GM18526 (cell line): ENCODE measurements around the gene MAML3.

Experiments
- POLR2A ChIP-seq: IDR thresholded peaks from 3 replicates; pipeline ENCODE4 v1.6.1; 2011; ENCODE audit not compliant: insufficient read length; ENCODE audit errors: extremely low read depth

MAML3 gene

DNA sequence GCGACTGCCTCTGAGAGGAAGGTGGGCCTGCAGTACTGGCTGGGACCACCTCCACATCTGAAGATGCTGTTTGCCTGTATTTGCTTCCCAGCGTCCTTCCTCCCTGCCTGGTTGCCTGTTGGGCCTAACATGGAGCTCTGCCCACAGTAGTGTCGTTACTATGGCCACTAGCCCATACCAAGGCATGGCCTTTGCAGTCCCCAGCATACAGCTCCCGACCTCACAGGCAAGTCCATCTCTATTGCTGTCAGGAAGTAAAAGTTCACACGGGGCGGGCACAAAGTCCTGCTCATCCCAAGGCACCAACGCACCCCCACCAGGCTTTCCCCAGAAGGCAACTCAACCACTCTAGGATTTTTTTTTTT lies 71.6 kb downstream of the MAML3 start:
- no peak for TF ChIP-seq POLR2A

DNA sequence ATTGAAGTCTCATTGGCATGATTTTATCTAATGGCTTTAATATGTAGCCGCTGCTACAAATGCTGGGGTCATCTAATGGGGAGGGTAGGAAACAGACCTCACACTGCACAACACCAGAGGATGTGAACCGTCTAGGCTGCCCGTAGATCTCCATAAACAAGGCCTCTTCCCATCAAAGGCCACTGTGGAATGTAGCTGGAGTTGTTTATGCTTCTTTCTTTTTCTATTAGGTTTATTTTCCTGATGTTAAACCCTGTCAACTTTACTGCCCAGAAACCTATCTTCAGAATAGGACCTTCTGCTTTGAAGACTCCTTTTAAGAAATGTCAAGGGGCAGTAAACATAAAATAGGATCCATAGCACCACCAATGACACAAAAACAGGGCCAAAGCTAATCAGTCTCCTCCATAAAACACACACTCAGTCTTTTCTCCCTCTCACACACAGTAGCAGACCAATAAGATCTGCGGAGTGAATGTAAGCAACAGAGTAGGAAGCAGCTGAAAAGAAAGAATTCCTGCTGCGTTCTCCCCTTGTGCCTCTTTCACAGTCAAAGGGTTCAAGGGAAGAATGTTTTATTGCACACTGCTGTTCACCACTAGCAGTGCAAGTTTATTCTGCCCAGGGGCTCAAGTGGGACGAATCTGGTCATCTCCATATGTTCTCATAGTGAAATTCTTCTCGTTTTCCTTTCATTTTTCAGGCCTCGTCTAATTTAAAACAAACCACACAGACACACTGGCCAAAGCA lies 72.2 kb downstream of the MAML3 start:
- TF ChIP-seq POLR2A: no peak

DNA sequence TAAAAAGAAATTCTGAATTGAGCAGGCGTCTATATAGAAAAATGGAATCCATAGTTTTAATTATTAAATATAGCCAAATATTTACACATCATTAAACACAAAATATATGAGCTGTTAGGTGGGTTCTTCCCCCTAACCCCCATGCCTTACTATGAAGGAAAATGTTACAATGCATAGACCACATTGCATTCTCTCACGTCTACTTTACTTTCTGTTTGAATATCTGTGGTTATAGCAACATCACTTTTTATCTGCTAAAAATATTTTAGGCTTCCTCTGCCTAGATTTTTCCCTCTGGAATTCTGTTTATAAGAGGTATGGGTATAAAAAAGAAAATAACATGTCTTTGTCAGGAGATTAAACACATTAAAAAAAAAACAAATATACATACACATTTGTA lies 73.1 kb downstream of the MAML3 start:
- no peak for TF ChIP-seq POLR2A

DNA sequence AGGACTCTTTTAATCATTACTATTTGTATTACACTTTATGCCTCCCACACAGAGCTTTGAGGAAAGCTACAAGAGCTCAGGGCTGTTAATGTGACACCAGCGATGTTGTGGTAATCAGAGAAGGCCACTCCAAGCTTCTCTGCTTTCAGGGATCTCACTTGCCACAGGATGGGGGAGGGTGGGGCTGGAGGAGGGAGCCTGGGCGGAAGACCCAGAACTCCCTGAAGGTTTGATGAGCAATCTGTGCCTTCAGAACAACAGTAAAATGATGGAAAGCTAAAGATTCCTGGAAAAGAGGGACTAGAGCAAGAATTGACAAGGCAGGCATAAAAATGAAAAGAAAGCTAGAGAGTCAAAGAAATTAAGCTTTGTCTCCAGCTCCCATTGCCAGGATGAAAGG lies 75.6 kb downstream of the MAML3 start:
- TF ChIP-seq POLR2A: no peak

DNA sequence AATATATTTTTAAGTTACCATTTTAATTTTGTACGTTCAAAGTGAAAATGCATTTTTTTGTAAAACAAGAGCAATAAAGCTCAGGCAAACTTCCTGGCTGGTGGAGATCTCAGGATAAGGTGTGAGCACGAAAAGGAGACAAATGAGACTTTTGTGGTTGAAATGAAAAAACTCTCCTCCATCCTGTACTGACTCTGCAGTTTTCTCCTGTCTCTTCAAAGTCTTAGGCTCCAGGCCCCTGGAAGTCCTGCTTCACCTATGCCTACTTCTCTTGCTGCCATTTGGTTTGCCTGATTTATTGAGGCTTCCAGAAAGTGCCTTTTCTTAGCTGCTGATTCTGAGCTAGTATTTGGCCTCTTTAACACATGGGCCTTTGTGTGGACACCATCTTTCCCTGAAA lies 77.7 kb downstream of the MAML3 start:
- no peak for TF ChIP-seq POLR2A

DNA sequence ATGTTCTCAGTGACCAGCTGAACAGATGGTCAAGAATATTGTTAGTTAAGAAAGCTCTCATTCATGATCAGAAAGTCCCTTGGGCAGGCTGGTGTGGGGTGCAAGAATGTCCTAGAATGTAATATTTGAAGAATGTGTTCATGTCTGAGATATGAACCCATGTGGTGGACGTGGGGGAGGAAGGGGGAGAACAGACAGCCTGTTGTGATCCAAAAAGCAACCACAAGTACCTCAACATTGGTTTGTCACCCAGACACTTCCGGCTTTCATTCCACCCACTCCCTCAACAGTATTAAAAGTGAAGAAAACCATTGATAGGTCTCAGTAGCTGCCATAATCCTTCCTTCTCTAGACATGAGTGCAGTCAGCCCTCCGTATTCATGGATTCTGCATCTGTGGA lies 82.2 kb downstream of the MAML3 start:
- no peak for TF ChIP-seq POLR2A

DNA sequence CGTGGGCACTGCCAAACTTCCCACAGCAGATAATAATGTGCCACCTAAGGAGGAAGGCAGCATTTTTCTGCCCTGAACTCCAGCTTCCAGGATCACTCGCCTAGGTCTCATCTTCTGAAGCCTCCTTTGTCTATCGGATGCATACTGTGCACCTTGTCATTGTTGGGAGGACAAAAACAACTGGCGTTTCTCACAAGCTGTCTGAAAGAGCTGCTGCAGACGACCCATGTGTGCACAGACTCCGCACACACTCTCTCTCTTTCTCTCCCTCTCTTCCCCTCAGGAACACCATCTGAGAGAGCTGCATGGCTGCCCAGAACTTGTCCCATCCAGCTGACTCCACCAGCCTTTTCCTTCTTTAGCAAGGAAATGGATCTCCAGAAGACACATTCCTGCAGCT lies 83.0 kb downstream of the MAML3 start:
- no peak for TF ChIP-seq POLR2A

DNA sequence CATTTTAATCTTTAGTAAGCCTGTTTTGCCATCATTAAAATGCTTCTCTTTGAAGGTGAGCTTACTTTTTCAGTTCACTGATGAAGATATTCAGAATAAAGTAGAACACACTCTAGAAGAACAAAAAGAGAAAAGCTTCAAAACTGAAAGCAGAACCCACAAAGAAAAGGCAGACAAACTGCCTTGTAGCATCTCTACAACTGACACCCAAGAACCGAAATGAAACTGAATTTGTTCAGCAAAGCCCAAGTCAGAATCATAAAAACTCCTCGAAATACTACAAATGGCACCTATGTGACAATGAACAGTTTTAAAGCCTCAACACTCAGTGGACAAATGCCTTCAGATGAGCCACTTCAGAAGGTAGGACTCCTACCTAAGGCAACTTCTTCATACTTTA lies 83.6 kb downstream of the MAML3 start:
- no peak for TF ChIP-seq POLR2A

DNA sequence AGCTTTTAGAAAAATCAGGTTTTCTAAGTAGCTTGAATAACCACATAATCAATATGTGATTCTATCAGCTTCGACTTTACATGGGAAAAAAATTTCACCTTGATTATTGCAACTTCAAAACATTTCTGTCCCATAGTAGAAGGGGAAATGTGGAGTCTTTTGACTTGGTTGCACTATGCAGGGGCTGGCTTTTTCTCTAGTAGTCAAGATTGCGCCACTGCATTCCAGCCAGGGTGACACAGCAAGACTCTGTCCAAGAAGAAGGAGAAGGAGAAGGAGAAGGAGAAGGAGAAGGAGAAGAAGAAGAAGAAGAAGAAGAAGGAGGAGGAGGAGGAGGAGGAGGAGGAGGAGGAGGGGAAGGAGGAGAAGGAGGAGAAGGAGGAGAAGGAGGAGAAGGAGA lies 84.9 kb downstream of the MAML3 start:
- no peak for TF ChIP-seq POLR2A

DNA sequence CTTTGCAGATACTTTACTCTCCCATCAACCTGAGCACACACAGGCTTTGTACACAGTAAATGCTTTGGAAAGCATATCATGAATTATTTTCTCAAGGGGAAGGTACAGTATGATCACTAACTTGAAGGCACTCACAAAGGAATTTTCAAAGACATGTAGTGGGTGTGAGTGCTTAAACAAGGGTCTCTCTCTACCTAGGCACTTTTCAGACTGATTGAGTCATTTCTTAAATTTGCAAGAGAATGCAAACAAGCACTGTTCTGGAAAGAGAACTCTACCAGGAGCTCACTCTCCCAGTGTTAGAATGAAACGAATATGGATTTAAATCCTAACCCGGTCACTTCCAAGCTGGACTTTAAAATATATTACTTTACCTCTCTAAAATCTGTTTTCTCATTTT lies 85.7 kb downstream of the MAML3 start:
- TF ChIP-seq POLR2A: no peak

DNA sequence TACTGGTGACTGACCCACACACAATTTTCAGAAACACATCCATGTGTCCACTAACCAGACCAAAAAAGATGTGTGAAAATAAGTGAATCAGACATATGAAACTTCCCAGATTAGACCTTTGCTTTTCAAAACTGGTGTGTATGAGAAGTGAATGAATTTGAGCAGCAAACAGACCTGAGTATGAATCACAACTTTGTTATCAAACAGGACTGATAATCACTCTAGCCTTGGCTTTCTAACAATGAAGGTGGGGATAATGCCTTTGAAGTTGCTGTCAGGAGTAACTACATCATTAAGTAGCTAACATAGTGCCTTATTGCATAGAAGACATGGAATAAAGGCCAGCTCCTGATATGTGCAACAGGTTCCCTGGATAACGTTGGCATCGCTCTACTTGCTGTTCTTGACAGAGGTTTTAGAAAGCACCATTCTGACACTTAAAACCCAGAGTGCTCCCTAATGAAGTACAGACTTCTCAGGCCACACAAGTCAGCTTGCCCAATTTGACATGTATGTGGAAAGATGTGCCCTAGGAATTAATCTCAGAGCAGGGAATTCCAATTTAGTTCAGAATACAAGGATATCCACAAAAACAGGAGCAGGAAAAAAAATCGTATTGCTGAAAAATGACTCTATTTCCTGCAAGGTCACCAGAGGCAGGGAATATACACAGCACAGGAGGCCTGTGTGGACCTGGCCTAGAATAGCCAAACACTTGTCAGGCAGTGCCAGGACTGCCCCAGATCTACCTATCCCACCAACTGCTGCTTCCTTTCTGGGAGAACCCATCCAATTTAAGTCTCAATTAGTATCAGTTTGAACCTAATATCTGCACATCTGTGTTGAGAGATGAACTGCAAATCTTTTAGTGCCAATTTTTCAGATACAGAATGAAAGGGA lies 87.7 kb downstream of the MAML3 start:
- TF ChIP-seq POLR2A: no peak

DNA sequence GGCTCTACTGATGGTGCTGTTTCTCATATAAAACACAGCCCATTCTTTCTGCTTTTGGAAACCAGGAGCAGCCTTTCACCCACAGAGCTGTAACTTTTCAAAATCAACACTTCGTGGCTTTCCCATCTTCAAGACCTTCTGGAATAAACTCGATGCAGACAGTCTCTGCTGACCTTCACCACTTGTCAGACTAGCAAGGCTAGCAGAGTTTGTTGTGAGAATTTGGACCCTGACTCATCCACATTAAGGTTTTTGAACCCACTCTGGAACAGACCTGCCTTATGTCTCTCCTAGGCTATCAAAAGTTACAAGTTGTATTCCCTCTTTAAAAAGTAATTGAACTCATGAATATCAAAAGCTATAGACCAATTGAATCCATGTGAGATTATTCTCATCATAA lies 88.6 kb downstream of the MAML3 start:
- TF ChIP-seq POLR2A: no peak

DNA sequence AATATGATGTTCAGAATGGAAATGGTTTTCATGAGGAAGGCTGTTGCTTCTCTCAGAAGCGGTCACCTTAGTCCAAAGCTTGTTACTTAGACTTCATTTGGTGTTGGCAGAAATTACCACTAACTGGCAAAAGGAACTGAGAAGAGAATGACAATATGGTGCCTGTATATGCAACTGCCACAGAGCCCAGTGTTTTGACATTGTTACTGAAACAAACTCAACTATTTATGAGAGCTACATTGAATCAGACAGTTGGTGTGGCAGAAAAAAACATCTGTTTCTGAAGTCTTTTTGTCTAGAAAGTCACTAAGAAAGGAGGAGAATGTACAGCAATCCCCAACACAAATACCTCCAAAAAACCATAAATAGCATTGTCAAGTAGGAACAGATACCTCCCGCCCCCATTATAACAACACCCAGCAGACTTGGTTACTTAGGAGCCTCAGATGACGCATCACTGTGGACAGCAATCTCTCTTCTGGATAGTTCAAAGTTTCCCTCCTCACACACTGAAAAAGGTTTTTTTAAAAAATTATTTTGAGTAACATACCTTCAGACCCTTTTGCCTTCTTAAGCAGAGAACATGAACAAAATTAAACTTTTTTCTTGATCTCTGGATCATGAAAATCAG lies 92.2 kb downstream of the MAML3 start:
- no peak for TF ChIP-seq POLR2A

DNA sequence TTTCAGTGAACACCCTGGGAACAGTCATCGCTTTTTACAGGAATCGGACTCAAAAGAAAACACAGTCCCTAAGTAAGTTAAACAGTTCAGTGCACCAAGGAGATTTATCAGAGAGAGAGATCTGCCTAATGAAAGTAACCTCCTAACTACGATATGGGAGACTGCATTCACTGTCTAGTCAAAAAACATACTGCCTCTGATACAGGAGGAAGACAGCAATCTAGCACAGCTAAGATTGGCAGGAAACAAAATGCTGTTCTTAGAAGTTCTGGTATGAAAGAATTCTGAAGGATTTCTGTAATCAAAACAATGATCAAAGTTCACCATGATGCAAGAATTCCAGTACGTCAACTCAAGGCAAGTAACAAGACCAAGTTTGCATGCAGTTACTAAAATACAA lies 92.8 kb downstream of the MAML3 start:
- TF ChIP-seq POLR2A: no peak

DNA sequence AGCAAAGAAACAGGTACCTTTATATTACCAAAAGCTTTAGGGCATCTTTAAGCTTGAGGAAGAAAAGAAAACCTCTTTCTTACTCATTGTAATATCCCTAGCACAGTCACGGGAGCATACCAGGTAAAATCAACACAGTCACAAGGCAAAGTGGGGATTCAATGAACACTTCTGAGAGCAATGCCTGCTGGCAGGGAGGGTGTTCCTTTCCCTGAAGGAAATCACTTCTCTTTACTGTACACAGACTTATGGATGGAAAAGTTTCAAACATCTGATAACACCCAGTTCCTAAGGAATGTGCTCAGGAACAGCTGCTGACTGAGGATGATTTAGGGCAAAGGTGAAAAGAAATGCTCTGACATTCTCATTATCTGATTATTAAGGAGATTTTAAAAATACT lies 94.8 kb downstream of the MAML3 start:
- TF ChIP-seq POLR2A: no peak

DNA sequence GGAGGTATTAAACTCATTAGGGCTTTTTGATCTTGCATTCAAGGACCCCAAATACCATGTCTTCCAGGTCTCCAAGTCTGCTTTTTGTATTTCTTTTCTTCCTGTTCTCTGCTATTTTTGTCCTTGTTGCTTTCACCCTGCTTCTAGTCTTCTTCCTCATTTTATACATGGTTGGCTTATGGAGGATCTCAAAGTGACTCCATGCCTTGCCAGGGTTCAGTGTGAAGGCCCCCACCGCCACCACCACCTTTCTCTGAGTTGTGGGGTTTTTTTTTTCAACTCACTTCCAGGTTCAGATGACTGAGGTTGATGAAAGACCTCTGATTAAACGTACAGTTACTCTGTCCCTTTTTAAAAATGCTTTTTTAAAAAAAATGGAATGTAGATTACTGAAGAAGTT lies 96.3 kb downstream of the MAML3 start:
- no peak for TF ChIP-seq POLR2A

DNA sequence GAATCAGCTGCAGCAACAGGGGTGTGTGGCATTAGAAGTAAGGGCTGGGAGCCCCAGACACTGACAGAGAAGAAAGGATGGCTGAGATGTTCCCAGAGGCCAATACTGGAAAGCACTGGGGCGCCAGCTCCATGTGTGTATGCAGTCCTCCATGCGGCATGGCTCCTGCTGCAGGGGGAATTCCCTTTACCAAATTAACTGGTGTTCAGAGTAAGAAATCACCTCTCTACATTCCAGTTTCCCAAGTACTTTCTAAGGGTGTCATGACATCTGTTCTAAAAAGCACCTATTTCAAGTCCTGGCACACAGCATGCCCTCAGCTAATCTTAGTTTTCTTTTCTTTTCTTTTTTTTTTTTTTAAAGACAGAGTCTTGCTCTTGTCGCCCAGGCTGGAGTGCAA lies 98.0 kb downstream of the MAML3 start:
- TF ChIP-seq POLR2A: no peak

DNA sequence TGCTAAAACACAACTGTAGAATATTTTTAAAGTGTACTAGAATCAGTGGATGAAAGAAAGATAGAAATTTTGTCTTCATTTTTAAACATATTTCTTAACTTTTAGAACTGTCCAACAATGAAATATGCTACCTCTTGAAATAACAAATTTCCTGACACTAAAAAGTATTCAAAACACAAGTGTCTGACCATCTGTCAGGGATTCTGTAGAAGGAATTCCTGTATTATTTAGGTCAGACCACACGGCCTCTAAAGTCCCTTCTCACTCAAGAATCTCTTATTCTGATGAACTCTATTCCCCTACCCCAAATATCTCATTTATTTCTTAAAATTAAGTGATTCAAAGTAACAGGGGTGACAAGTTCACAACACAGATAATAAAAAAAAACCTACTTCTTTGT lies 99.1 kb downstream of the MAML3 start:
- no peak for TF ChIP-seq POLR2A
